HG02763 (cell line): ENCODE results near the gene CEP128.
"Not testable (repeated sequence)": the region's sequence is repeated elsewhere in the genome, so short reads cannot be mapped to it uniquely, and the experiment has no call there.

Source experiments
- ATAC-seq: cut with Tn5 transposase; IDR thresholded peaks from one replicate; pipeline ENCODE4 v1.9.1; 2021; ENCODE audit warnings: mild to moderate bottlenecking, moderate library complexity; ENCODE audit not compliant: unreplicated experiment

Gene CEP128

GRCh38 chr14:80954687-80955299 is 13.3 kb upstream of the CEP128 start:
- ATAC-seq = no peak

- ATAC-seq = not testable (repeated sequence)
These were observed 11.7 kb upstream of the CEP128 start for GRCh38 chr14:80953211-80953610.

- ATAC-seq = no peak
These were observed 10.0 kb upstream of the CEP128 start for GRCh38 chr14:80951491-80951890.

GRCh38 chr14:80948291-80948690 is 6.8 kb upstream of the CEP128 start:
- no peak for ATAC-seq

GRCh38 chr14:80946797-80947196 is 5.3 kb upstream of the CEP128 start:
- no peak for ATAC-seq

GRCh38 chr14:80946187-80946586 is 4.6 kb upstream of the CEP128 start:
- no peak for ATAC-seq

GRCh38 chr14:80944861-80945617 is 3.5 kb upstream of the CEP128 start:
- ATAC-seq = no peak

GRCh38 chr14:80942191-80942600 is 658 bp upstream of the CEP128 start:
- peak; percentile 3 for ATAC-seq

- no peak for ATAC-seq
These were observed 1.4 kb downstream of the CEP128 start for GRCh38 chr14:80940146-80940545.

- no peak for ATAC-seq
These were observed 7.9 kb downstream of the CEP128 start for GRCh38 chr14:80933686-80934085.

- ATAC-seq = no peak
These were observed 8.3 kb downstream of the CEP128 start for GRCh38 chr14:80933282-80933681.

- peak; percentile 98 for ATAC-seq
These were observed 10.6 kb downstream of the CEP128 start for GRCh38 chr14:80930836-80931389.

GRCh38 chr14:80930095-80930494 is 11.4 kb downstream of the CEP128 start:
- ATAC-seq = no peak

GRCh38 chr14:80927083-80927989 is 14.2 kb downstream of the CEP128 start:
- ATAC-seq = no peak

GRCh38 chr14:80926397-80927082 is 15.0 kb downstream of the CEP128 start:
- ATAC-seq = no peak

GRCh38 chr14:80924365-80925103 is 17.0 kb downstream of the CEP128 start:
- ATAC-seq = no peak

GRCh38 chr14:80923368-80923767 is 18.2 kb downstream of the CEP128 start:
- no peak for ATAC-seq

GRCh38 chr14:80919622-80920021 is 21.9 kb downstream of the CEP128 start:
- ATAC-seq = no peak

GRCh38 chr14:80912013-80912412 is 29.5 kb downstream of the CEP128 start:
- not testable (repeated sequence) for ATAC-seq

- ATAC-seq = no peak
These were observed 34.6 kb downstream of the CEP128 start for GRCh38 chr14:80906946-80907345.
